Activated T-helper 17 cell treated with anti-CD3 and anti-CD28 coated beads, Interleukin-2, amount 50 U/mL, for 72 hours (primary cell): ENCODE results near the gene MADD. TPM values are rescaled to one million over a fixed set of nuclear protein-coding genes. Genes with fewer than 3 reads are reported as not detected.

Experiments used
- ATAC-seq: fragments of 150-1000 bp; cut with Tn5 transposase; replicated peaks from 2 replicates; pipeline ENCODE4 v1.10.0; 2021; ENCODE audit warnings: mild to moderate bottlenecking, moderate library complexity
- H3K27ac Mint-ChIP-seq: one replicate; pipeline ENCODE4 v1.8.0; 2022; ENCODE audit warnings: mixed read lengths
- H3K27me3 Mint-ChIP-seq: one replicate; pipeline ENCODE4 v1.8.0; 2022; ENCODE audit warnings: mixed read lengths
- H3K36me3 Mint-ChIP-seq: one replicate; pipeline ENCODE4 v1.8.0; 2022; ENCODE audit warnings: low read depth, mild to moderate bottlenecking, mixed read lengths
- H3K4me1 Mint-ChIP-seq: one replicate; pipeline ENCODE4 v1.8.0; 2022; ENCODE audit warnings: mixed read lengths
- H3K4me3 Mint-ChIP-seq: one replicate; pipeline ENCODE4 v1.8.0; 2022; ENCODE audit warnings: mild to moderate bottlenecking, mixed read lengths
- H3K9me3 Mint-ChIP-seq: one replicate; pipeline ENCODE4 v1.8.0; 2022; ENCODE audit warnings: mixed read lengths
- total RNA-seq, 2 donors: library from RNA; stranded (reverse); gene quantifications; one replicate each; pipeline ENCODE4 v1.2.3, GENCODE V29; 2022

The MADD gene
- total RNA-seq, 2 donors from 2014 or later, result 60.1 to 112 TPM

DNA sequence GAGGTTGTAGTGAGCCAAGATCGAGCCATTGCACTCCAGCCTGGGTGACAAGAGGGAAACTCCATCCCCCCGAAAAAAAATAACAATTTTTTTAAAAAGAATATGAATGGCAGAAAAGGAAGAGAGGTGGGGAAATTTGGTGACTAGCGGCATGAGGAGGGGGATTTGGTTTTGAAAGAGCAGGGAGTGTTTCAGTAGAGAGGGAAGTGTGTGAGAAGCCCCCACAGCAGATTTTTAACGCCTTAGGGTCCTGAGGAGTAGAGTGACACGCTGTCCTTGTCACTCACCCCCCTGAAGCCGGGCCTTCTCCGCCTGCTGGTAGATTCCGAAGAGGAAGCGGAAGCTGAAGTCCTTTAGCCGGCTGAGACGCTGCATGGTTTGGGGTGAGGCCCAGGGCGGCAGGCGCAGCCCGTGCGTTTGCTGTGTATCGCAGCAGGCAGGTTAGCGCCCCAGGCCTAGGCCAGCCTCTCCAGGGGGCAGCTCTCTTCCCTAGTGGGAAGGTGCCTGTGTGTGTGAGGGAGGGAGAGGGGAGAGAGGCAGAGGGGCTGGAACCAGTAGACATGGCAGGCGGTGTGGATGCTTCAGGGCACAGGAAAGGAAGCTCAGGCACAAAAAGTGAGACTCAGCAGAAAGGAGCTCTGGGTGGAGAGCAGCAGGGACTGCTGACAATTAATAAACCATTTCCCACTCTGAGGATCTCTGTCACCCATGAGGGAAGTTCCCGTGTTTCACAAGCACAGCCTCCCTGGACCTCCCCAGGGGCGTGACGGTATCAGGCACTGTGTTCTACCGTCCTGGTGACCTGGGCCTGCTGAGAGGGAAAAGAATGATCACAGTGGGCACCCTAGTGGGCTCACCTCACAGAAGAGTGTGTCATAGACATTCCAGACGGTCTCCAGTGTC is 25.2 kb upstream of the MADD start:
- Mint-ChIP-seq H3K27ac (peak overlapping the region; percentile 84), H3K4me3 (no peak overlapping the region), H3K4me1 (peaks cover 14% of the 10 kb centered on the region), H3K9me3 (no peaks in the 10 kb centered on the region), H3K27me3 (no peaks in the 10 kb centered on the region), H3K36me3 (peaks cover 76% of the 10 kb centered on the region)
- no peak for ATAC-seq

DNA sequence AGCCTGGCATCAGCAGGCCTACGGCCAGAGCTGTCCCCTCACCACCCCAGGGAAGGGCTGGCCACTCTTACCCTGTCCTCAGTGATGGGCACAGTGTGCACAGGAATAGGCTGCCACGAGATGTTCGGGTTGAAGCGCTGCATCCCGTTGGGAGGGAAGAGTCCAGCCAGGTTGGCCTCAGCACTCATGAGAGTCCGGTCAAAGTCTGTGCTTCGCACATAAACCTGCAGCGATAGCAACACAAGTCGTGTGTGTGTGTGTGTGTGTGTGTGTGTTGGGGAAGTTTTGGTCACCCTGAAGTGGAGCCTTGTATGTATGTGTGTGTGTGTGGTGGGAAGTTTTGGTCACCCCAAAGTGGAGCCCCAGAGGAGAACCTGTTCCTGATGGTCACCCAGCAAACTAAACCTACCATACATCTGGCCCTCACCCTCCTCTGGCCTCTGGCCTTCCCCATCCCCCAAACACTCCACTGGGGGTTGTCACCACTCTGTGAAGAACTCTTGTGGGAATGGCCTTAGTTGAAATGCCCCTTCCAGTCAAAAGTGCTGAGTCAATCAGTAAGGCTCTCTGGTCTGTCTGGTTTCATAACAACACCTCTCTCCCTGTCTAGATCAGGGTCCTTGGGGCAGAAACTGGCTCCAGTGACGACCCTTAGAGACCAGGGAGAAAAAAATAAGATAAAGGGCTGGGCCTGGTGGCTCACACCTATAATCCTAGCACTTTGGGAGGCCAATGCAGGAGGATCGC is 24.1 kb upstream of the MADD start:
- peaks cover 65% of the 10 kb centered on the region for H3K36me3 Mint-ChIP-seq
- no peaks in the 10 kb centered on the region for H3K9me3 Mint-ChIP-seq
- no peaks in the 10 kb centered on the region for H3K27me3 Mint-ChIP-seq
- no peak overlapping the region for H3K4me3 Mint-ChIP-seq
- ATAC-seq, result no peak
- peaks cover 12% of the 10 kb centered on the region for H3K4me1 Mint-ChIP-seq
- no peak overlapping the region for H3K27ac Mint-ChIP-seq

DNA sequence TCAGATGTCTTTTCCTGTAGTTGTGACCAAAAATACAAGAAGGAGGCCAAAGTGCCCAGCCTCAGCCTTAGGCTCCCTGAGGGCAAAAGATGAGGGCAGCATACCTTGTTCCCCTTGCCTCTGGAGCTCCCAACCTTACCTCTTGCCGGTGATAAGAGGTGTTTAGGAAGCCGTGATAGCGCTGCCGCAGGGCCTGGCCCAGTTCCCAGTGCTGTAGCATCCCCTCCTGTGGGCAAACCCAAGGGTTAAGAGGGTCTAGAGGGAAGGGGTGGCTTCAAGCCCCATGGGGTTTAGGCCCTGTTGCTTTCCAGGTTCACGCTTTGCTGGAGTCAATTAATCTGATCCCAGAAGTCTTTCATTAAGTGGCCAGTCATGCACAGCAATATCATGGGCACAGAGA is 22.4 kb upstream of the MADD start:
- ATAC-seq, result no peak
- no peaks in the 10 kb centered on the region for H3K4me1 Mint-ChIP-seq
- H3K36me3 Mint-ChIP-seq, result peaks cover 48% of the 10 kb centered on the region
- no peak overlapping the region for H3K27ac Mint-ChIP-seq
- H3K27me3 Mint-ChIP-seq, result no peaks in the 10 kb centered on the region
- peak overlapping the region; percentile 98 for H3K4me3 Mint-ChIP-seq
- H3K9me3 Mint-ChIP-seq, result no peaks in the 10 kb centered on the region

DNA sequence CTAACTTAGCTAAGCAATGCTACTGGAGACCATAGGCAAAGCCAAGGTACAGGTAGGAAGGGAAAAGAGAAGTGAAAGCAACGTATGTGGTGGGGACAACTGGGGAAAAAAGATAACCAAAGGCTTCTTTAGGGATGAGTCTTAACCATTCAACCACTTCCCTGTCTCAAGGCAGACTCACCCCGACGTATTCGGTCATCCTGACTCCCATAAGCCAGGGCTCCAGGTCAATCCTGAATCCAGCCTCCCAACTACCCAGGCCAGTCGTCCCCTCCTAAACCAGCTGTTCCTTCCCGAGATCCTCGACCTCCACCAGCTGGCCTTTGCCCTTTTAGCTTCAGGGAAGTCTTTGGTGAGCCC is 21.6 kb upstream of the MADD start:
- Mint-ChIP-seq H3K4me1 (no peaks in the 10 kb centered on the region), H3K9me3 (no peaks in the 10 kb centered on the region), H3K27me3 (no peaks in the 10 kb centered on the region), H3K4me3 (peak overlapping the region; percentile 98), H3K27ac (peak overlapping the region; percentile 98), H3K36me3 (peaks cover 40% of the 10 kb centered on the region)
- peak; percentile 65 for ATAC-seq

DNA sequence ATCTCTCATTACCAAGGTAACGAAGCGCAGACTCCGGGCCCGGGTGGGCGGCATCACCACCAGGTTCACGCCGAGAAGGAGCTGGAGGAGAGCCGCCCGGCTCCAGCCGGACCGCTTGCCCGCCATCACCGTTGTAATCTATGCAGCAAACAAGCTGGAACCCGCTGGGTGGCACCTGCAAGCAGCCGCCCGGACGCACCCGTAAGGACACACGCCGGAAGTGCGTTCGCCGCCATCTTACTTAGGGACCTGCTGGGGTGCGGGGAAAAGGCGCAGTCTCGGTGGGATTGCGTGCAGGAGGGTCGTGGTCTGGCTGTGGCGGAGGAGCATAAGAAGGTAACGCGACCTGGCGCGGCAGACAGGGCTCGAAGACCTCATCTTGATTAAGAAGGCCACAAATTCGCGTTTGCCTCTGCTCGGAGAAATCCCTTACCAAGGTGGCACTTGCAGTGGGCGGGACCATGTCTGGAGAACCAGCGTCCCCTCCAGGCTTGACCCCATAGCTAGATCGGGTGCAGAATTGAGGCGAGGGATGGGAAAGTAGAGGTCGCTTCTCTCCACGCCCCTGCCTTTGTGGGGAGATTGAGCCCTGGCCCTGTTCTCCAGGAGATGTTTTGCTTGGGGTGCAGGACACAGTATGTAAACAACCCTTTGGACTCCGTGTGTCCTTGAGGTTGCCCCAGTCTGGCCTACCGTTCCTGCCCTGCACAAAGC is 21.1 kb upstream of the MADD start, which contains the start of gene ACP2:
TSS of gene ACP2 (minus strand) at position 151 of the 714 bp plus-strand sequence. CDS start at position 126, 25 bp downstream.
- Mint-ChIP-seq H3K4me3 (peak within 1 kb of the TSS; percentile 98), H3K27ac (peak within 1 kb of the TSS; percentile 98), H3K9me3 (no peaks in the 10 kb centered on the region), H3K4me1 (no peaks in the 10 kb centered on the region), H3K36me3 (peaks cover 34% of the 10 kb centered on the region), H3K27me3 (no peaks in the 10 kb centered on the region)
- peak; percentile 97 for ATAC-seq

DNA sequence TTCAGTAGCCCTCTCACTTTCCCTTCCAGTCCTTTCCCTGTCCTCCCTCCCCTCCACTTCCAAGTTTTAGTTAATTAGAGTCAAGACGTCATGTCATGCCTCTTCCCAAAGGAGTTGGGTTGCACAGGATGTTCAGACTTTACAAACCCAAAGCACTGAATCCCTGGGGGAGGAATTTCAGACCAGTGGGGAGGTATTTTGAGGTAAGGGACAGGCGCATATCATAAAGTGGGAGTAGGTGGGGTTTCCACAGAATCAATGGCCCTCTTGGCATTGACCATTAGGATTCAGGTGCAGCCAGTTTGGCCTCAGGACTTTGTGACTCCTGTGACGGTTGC is 20.6 kb upstream of the MADD start:
- no peak for ATAC-seq
- Mint-ChIP-seq H3K4me1 (no peaks in the 10 kb centered on the region), H3K36me3 (peaks cover 29% of the 10 kb centered on the region), H3K9me3 (no peaks in the 10 kb centered on the region), H3K4me3 (peak overlapping the region; percentile 98), H3K27me3 (no peaks in the 10 kb centered on the region), H3K27ac (peak overlapping the region; percentile 98)

DNA sequence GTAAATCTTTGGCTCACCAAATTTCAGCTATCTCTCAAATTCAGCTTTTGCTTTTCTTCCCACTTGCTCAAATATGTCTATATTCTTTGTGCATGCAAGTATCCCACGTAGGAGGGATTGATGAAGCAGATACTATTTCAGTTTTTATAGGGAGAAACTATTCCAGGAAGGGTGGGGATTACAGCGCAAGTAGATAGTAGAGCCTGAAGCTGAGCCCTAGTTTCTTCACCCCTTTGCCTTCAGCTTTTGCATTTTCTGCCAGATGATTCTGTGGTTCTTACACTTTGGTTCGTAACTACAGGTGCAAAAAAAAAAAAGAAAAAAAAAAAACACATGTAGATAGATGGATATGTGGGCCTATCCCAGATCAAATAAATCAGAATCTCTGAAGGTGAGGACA is 18.2 kb upstream of the MADD start:
- H3K4me3 Mint-ChIP-seq, result no peak overlapping the region
- ATAC-seq, result no peak

DNA sequence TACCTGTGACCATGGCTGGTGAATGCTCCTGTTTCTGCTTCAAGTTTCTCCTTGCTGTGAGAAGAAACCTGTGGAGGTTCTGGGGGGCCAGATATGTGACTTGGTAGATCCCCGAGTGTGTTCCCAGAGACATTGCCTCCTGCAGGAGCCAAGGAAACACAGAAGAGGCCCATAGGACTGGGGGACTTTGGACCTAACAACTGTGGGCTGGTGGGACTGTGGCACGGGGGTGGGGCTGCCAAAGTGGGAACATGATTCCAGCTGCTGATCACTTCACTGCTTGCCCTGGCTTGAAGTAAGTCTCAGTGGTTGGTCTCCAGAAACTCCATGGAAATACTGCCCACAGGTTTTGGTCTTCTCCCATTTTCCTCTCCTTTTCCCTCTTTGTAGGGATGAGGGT is 16.3 kb upstream of the MADD start:
- Mint-ChIP-seq H3K9me3 (no peaks in the 10 kb centered on the region), H3K4me1 (peaks cover 5% of the 10 kb centered on the region), H3K27ac (peak overlapping the region; percentile 87), H3K27me3 (no peaks in the 10 kb centered on the region), H3K36me3 (peaks cover 8% of the 10 kb centered on the region), H3K4me3 (no peak overlapping the region)
- no peak for ATAC-seq

More for the DNA sequence above, 18.2 kb upstream of the MADD start:
- Mint-ChIP-seq H3K9me3 (no peaks in the 10 kb centered on the region), H3K4me1 (peaks cover 5% of the 10 kb centered on the region), H3K27ac (no peak overlapping the region), H3K36me3 (peaks cover 11% of the 10 kb centered on the region), H3K27me3 (no peaks in the 10 kb centered on the region)

DNA sequence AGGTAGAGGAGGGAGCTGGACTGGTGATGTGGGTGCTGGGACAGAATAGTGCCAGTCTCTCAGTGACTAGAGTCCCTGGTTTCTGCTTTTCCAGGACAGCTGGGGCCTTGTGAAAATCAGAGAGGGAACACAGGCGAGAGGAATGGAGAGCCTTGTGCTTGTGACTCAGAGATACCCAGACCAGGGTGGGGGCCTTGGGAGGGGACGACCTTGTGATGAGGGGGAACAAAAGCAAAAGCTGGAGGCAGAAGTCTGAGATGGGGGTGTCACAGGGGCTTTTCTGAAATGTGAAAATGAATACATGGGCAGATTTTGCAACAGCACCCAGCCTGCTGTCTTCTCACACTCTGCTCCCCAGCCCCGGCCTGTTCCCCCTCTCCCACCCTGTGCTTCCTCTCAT is 15.5 kb upstream of the MADD start:
- ATAC-seq, result no peak
- H3K27ac Mint-ChIP-seq, result peak overlapping the region; percentile 87
- H3K27me3 Mint-ChIP-seq, result no peaks in the 10 kb centered on the region
- peaks cover under 1% of the 10 kb centered on the region for H3K36me3 Mint-ChIP-seq
- H3K4me1 Mint-ChIP-seq, result peaks cover 8% of the 10 kb centered on the region
- no peak overlapping the region for H3K4me3 Mint-ChIP-seq
- no peaks in the 10 kb centered on the region for H3K9me3 Mint-ChIP-seq

DNA sequence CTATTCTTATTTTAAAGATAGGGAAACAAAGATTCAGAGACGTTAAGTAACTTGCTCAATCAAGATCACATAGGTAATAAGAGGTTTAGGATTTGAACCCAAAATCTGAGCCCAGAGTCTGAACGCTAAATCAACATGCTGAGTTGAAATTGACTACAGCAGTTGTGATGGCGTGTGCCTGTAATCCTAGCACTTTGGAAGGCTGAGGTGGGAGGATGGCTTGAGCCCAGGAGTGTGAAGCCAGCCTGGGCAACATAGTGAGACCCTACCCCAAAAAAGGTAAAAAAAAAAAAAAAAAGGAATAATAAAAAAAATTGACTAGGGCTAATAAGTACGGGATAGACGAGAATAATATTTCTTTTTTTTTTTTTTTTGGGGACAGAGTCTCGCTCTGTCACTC is 13.6 kb upstream of the MADD start:
- Mint-ChIP-seq H3K4me1 (peaks cover 9% of the 10 kb centered on the region), H3K27me3 (no peaks in the 10 kb centered on the region), H3K36me3 (no peaks in the 10 kb centered on the region), H3K27ac (no peak overlapping the region), H3K9me3 (no peaks in the 10 kb centered on the region), H3K4me3 (no peak overlapping the region)
- ATAC-seq, result no peak

DNA sequence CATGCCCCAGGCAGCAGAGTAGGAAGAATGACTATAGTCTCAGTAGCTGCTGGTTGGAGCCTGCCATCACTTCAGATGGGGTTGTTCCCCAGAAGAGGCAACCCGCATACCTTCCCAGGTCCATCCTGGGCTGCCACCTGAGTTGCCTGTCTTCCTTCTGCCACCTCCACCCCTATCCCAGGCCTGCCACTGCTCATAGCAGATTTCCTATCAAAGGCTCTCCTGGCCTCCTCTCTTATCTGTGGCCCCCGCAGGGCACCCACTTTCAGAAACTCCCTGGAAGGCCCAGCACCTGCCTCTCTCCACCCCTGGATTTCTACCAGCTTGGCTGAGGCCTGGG is 12.8 kb upstream of the MADD start:
- Mint-ChIP-seq H3K27me3 (no peaks in the 10 kb centered on the region), H3K36me3 (no peaks in the 10 kb centered on the region), H3K4me1 (peaks cover 9% of the 10 kb centered on the region), H3K4me3 (no peak overlapping the region), H3K27ac (no peak overlapping the region), H3K9me3 (no peaks in the 10 kb centered on the region)
- ATAC-seq, result no peak

DNA sequence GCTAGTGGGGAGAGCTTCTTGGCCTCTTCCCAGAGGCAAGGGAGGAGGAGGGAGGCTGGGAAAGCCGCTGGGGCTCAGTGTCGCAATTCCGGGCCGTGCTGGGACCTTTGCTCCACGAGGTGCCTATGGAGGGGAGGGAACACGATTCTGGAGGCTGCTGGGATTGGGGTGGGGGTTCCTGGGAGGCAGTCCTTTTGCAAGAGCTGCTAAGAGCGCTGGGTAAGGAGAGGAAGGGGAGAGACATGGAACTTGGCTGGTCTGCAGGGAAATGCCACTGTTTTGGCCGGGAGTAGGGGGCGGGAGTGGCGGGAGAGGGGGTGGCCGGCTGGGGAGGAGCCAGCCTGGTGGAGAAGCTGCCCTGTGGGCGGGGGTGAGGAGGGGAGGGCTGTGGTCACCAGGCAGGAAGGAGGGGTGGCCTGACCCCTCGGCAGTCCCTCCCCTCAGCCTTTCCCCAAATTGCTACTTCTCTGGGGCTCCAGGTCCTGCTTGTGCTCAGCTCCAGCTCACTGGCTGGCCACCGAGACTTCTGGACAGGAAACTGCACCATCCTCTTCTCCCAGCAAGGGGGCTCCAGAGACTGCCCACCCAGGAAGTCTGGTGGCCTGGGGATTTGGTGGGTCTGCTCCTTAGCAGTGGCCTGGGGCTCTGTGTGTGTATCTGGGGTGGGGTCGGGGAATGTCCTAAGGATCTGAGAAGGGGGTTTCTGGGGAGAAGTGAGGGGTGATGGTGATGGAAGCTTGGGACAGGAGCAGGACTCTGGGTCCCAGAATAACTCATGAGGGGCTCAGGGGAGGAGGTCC is 12.2 kb upstream of the MADD start, which contains the start of gene NR1H3:
TSS of gene NR1H3 (plus strand) at position 480 of the 800 bp plus-strand sequence. CDS start 1,221 bp downstream, outside the sequence.
- ATAC-seq, result no peak
- Mint-ChIP-seq H3K27me3 (no peaks in the 10 kb centered on the region), H3K9me3 (no peaks in the 10 kb centered on the region), H3K27ac (no peak within 1 kb of the TSS), H3K4me1 (peaks cover 9% of the 10 kb centered on the region), H3K4me3 (no peak within 1 kb of the TSS), H3K36me3 (no peaks in the 10 kb centered on the region)

DNA sequence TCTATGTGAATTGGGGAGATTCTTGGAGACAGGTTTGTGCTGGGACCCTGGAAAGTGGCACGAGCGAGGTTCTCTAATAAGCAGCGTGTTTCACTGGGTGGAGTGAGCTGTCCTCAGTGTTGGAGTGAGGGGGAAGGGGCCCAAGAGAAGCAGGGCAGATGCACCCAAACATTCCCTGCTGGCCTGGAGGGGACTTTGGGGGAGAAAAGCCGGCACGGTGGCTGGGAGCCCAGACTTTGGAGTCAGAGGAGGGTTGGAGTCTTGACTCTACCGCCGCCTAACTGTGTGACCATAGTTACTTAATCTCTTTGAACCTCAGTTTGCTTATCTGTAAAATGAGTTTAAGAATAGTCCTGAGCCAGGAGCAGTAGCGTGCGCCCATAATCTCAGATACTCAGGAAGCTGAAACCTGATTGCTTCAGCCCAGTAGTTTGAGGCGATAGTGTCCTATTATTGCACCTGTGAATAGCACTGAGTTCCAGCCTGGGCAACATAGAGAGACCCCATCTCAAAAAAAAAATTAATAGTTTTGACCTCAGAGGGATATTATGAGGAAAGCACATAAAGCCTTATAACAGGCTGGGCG is 11.5 kb upstream of the MADD start:
- H3K36me3 Mint-ChIP-seq, result no peaks in the 10 kb centered on the region
- H3K4me3 Mint-ChIP-seq, result no peak overlapping the region
- H3K9me3 Mint-ChIP-seq, result no peaks in the 10 kb centered on the region
- no peak for ATAC-seq
- H3K27ac Mint-ChIP-seq, result no peak overlapping the region
- peaks cover 9% of the 10 kb centered on the region for H3K4me1 Mint-ChIP-seq
- H3K27me3 Mint-ChIP-seq, result no peaks in the 10 kb centered on the region
